Measurements from ENCODE around the gene CTSF. TPM values are rescaled to one million over a fixed set of nuclear protein-coding genes. Genes with fewer than 3 reads are reported as not detected.

CTSF gene
- total and polyA plus RNA-seq, 2 of the 13 experiments (the other 11 are each of a cell fraction or from before 2014, with no cell fraction given) = not detected

GRCh38 chr11:66616379-66617154 lies 48.2 kb upstream of the CTSF start, which contains the start of gene RBM14 (continued):
- no peak; the same call in 1 of the 2 replicates for TF ChIP-seq ZNF839 (CRISPR knock-in tag; IDR thresholded peaks at IDR 0.05; ENCODE audit: borderline replicate concordance)
- TF ChIP-seq ZFAT (CRISPR knock-in tag; conservative IDR thresholded peaks at IDR 0.05) = peak; percentile 80
- no peak; the same call in 1 of the 2 replicates for TF ChIP-seq SNAPC4 (CRISPR knock-in tag; IDR thresholded peaks at IDR 0.05)
- TF ChIP-seq CHD2 (IDR thresholded peaks at IDR 0.05; ENCODE audit: low read depth, low read length) = peak; percentile 69
- TF ChIP-seq ZNF33A (CRISPR knock-in tag; IDR thresholded peaks at IDR 0.05; ENCODE audit: borderline replicate concordance) = no peak
- TF ChIP-seq REPIN1 (CRISPR knock-in tag; IDR thresholded peaks at IDR 0.05; ENCODE audit: borderline replicate concordance, low read depth) = no peak
- no peak for TF ChIP-seq EHMT2 (IDR thresholded peaks at IDR 0.05; ENCODE audit: borderline replicate concordance, low read depth, low read length)
- TF ChIP-seq ZUFSP (CRISPR knock-in tag; IDR thresholded peaks at IDR 0.05; ENCODE audit: borderline replicate concordance) = no peak
- peak; percentile 67; the same call in 1 of the 2 replicates for TF ChIP-seq ZBTB42 (CRISPR knock-in tag; IDR thresholded peaks at IDR 0.05)
- peak; percentile 78 for TF ChIP-seq ZZZ3 (CRISPR knock-in tag; IDR thresholded peaks at IDR 0.05; ENCODE audit: borderline replicate concordance)
- TF ChIP-seq ZFP82 (CRISPR knock-in tag; IDR thresholded peaks at IDR 0.05; ENCODE audit: borderline replicate concordance) = no peak
- TF ChIP-seq ZBTB49 (CRISPR knock-in tag; IDR thresholded peaks at IDR 0.05; ENCODE audit: borderline replicate concordance) = no peak
- no peak; the same call in 1 of the 2 replicates for TF ChIP-seq ARHGAP35 (CRISPR knock-in tag; IDR thresholded peaks at IDR 0.05; ENCODE audit: borderline replicate concordance)
- TF ChIP-seq NCOA5 (CRISPR knock-in tag; IDR thresholded peaks at IDR 0.05) = no peak
- TF ChIP-seq MTF1 (CRISPR knock-in tag; IDR thresholded peaks at IDR 0.05) = no peak; the same call in none of the 2 replicates
- TF ChIP-seq FOXO4 (CRISPR knock-in tag; conservative IDR thresholded peaks at IDR 0.05) = no peak
- TF ChIP-seq ZSCAN21 (CRISPR knock-in tag; IDR thresholded peaks at IDR 0.05; ENCODE audit: borderline replicate concordance) = no peak; the same call in 1 of the 2 replicates
